GM21528 (cell line): Measurements from ENCODE around the gene E2F7.
"Not testable (repeated sequence)": the region's sequence is repeated elsewhere in the genome, so short reads cannot be mapped to it uniquely, and the experiment has no call there.

Source experiments
- ATAC-seq: cut with Tn5 transposase; IDR thresholded peaks from one replicate; pipeline ENCODE4 v1.9.1; 2021; ENCODE audit warnings: mild to moderate bottlenecking, moderate library complexity; ENCODE audit not compliant: unreplicated experiment, low FRiP score

E2F7 gene

GRCh38 chr12:77065361-77066204 is at the start of gene E2F7:
Gene E2F7 (minus strand): TSS chr12:77065569. CDS start chr12:77064635, 934 bp downstream.
- ATAC-seq, result peak; percentile 77

- ATAC-seq, result no peak
These were observed 48.6 kb upstream of the E2F7 start for GRCh38 chr12:77113971-77114370.

GRCh38 chr12:77108707-77109106 is 43.3 kb upstream of the E2F7 start:
- no peak for ATAC-seq

GRCh38 chr12:77107121-77107520 is 41.8 kb upstream of the E2F7 start:
- ATAC-seq, result no peak

GRCh38 chr12:77104792-77105191 is 39.4 kb upstream of the E2F7 start:
- no peak for ATAC-seq

GRCh38 chr12:77104286-77104685 is 38.9 kb upstream of the E2F7 start:
- ATAC-seq, result no peak

GRCh38 chr12:77102691-77103090 is 37.3 kb upstream of the E2F7 start:
- ATAC-seq, result no peak

- ATAC-seq, result no peak
These were observed 36.8 kb upstream of the E2F7 start for GRCh38 chr12:77102123-77102522.

- no peak for ATAC-seq
These were observed 34.4 kb upstream of the E2F7 start for GRCh38 chr12:77099799-77100198.

- ATAC-seq, result no peak
These were observed 32.5 kb upstream of the E2F7 start for GRCh38 chr12:77097846-77098245.

GRCh38 chr12:77092227-77092626 is 26.9 kb upstream of the E2F7 start:
- not testable (repeated sequence) for ATAC-seq

- ATAC-seq, result no peak
These were observed 24.4 kb upstream of the E2F7 start for GRCh38 chr12:77089686-77090220.

- ATAC-seq, result no peak
These were observed 22.1 kb upstream of the E2F7 start for GRCh38 chr12:77087427-77087826.

GRCh38 chr12:77082021-77082420 is 16.7 kb upstream of the E2F7 start:
- ATAC-seq, result no peak

GRCh38 chr12:77079631-77080030 is 14.3 kb upstream of the E2F7 start:
- ATAC-seq, result no peak

- no peak for ATAC-seq
These were observed 12.9 kb upstream of the E2F7 start for GRCh38 chr12:77078231-77078630.

GRCh38 chr12:77076886-77077285 is 11.5 kb upstream of the E2F7 start:
- no peak for ATAC-seq

- not testable (repeated sequence) for ATAC-seq
These were observed 8.5 kb upstream of the E2F7 start for GRCh38 chr12:77073894-77074293.

GRCh38 chr12:77072833-77073495 is 7.6 kb upstream of the E2F7 start:
- ATAC-seq, result no peak

- no peak for ATAC-seq
These were observed 5.6 kb upstream of the E2F7 start for GRCh38 chr12:77070800-77071449.

GRCh38 chr12:77070382-77070781 is 5.0 kb upstream of the E2F7 start:
- peak; percentile 72 for ATAC-seq
